B cell (primary cell): ENCODE measurements around the gene CDKAL1. TPM values are rescaled to one million over a fixed set of nuclear protein-coding genes. Genes with fewer than 3 reads are reported as not detected.

Experiments used
- ATAC-seq: fragments of 200-7000 bp; cut with Tn5 transposase; one replicate; pipeline ENCODE4 v1.10.0; 2021; ENCODE audit warnings: low read depth, mild to moderate bottlenecking, moderate number of reproducible peaks, moderate library complexity
- CTCF ChIA-PET: fragments of 350-600 bp; sonication (Branson Sonifier 250); formaldehyde crosslinking; loops from one replicate; lab custom pipeline; 2021; ENCODE audit warnings: antibody characterized with exemption, inconsistent platforms; lab: Charles Lee
- POLR2A ChIA-PET: fragments of 350-600 bp; sonication (Branson Sonifier 250); formaldehyde crosslinking; loops from one replicate; lab custom pipeline; 2021; ENCODE audit warnings: antibody characterized with exemption; lab: Charles Lee
- DNase-seq: peaks from one replicate; pipeline ENCODE4 v3.0.0; 2013
- H2AFZ ChIP-seq: 2 replicates; pipeline ENCODE4 v1.6.1; 2012; ENCODE audit warnings: mild to moderate bottlenecking, low read depth, low read length; ENCODE audit not compliant: insufficient read depth, poor library complexity, severe bottlenecking
- H3K27ac ChIP-seq, 2 donors: 1 replicate in 1 of 2; 2 replicates in 1 of 2; pipeline ENCODE4 v1.5.1; 2012 to 2013; ENCODE audit warnings: low read length in 2 of 2, mild to moderate bottlenecking in 2 of 2, moderate library complexity in 1 of 2
- H3K27me3 ChIP-seq, 4 experiments: fragments of 200-600 bp in 1 of 4; sonication (generic) in 1 of 4; replicated peaks in 1 of 4; 1 replicate in 2 of 4; 2 replicates in 2 of 4; pipeline versions ENCODE4 v1.6.1 to v1.7.0; 2013 to 2016; ENCODE audit warnings: low read length in 3 of 4, mild to moderate bottlenecking in 2 of 4, mixed read lengths in 1 of 4, moderate library complexity in 1 of 4; ENCODE audit not compliant: insufficient read depth in 4 of 4, control insufficient read depth in 3 of 4; ENCODE audit errors: control extremely low read depth in 1 of 4
- H3K36me3 ChIP-seq, 2 experiments: replicated peaks in 1 of 2; 1 replicate in 1 of 2; 2 replicates in 1 of 2; pipeline versions ENCODE4 v1.6.1 to v1.7.1; 2013; ENCODE audit warnings: low read length in 1 of 2; ENCODE audit not compliant: insufficient read depth in 2 of 2, control insufficient read depth in 1 of 2; ENCODE audit errors: control extremely low read depth in 1 of 2, extremely low read depth in 1 of 2
- H3K4me1 ChIP-seq, 2 donors: fragments of 200-600 bp in 1 of 2; sonication (generic) in 1 of 2; 1 replicate in 1 of 2; 2 replicates in 1 of 2; pipeline versions ENCODE4 v1.5.1 to v1.6.1; 2013 to 2017; ENCODE audit warnings: low read length in 2 of 2; ENCODE audit not compliant: control insufficient read depth in 2 of 2, insufficient read depth in 2 of 2
- H3K4me2 ChIP-seq: replicated peaks from 2 replicates; pipeline ENCODE3; 2012; ENCODE audit warnings: mild to moderate bottlenecking, low read depth, low read length; ENCODE audit not compliant: poor library complexity, severe bottlenecking
- H3K4me3 ChIP-seq, 5 experiments: fragments of 200-600 bp in 1 of 5; sonication (generic) in 1 of 5; 1 replicate in 3 of 5; 2 replicates in 2 of 5; pipeline versions ENCODE4 v1.5.1 to v1.7.0; 2011 to 2016; ENCODE audit warnings: low read length in 4 of 5, mild to moderate bottlenecking in 4 of 5, low read depth in 2 of 5, control low read depth in 1 of 5, moderate library complexity in 1 of 5; ENCODE audit not compliant: insufficient read depth in 1 of 5; ENCODE audit errors: control extremely low read depth in 1 of 5, extremely low read depth in 1 of 5
- H3K79me2 ChIP-seq: fragments of 200-600 bp; sonication (generic); one replicate; pipeline ENCODE4 v1.6.0; 2016; ENCODE audit warnings: low read length; ENCODE audit not compliant: control insufficient read depth, insufficient read depth
- H3K9ac ChIP-seq: fragments of 200-600 bp; sonication (generic); 2 replicates; pipeline ENCODE4 v1.6.1; 2017; ENCODE audit warnings: mild to moderate bottlenecking, low read length, moderate library complexity
- H3K9me3 ChIP-seq, 3 donors: one replicate each; pipeline versions ENCODE4 v1.6.1 to v1.7.1; 2013; ENCODE audit warnings: low read length in 2 of 3; ENCODE audit not compliant: control insufficient read depth in 2 of 3, insufficient read depth in 1 of 3; ENCODE audit errors: control extremely low read depth in 1 of 3
- H4K20me1 ChIP-seq: 2 replicates; pipeline ENCODE4 v1.6.0; 2012; ENCODE audit warnings: mild to moderate bottlenecking, low read length; ENCODE audit not compliant: insufficient read depth, control insufficient read depth, poor library complexity, severe bottlenecking
- H3K27ac Mint-ChIP-seq: one replicate; pipeline ENCODE4 v1.8.0; 2021; ENCODE audit warnings: mixed read lengths
- H3K27me3 Mint-ChIP-seq: one replicate; pipeline ENCODE4 v1.8.0; 2021; ENCODE audit warnings: mixed read lengths
- H3K4me1 Mint-ChIP-seq: one replicate; pipeline ENCODE4 v1.8.0; 2021; ENCODE audit warnings: mixed read lengths
- H3K4me3 Mint-ChIP-seq: one replicate; pipeline ENCODE4 v1.8.0; 2021; ENCODE audit warnings: mixed read lengths
- H3K9me3 Mint-ChIP-seq: one replicate; pipeline ENCODE4 v1.8.0; 2022; ENCODE audit warnings: mixed read lengths; ENCODE audit not compliant: insufficient read depth
- CTCF ChIP-seq: fragments of 200-600 bp; IDR thresholded peaks from one replicate; pipeline ENCODE4 v1.8.0; 2022; ENCODE audit warnings: antibody characterized with exemption, mild to moderate bottlenecking
- EZH2 ChIP-seq: IDR thresholded peaks from 2 replicates; pipeline ENCODE4 v1.6.1; 2012; ENCODE audit warnings: borderline replicate concordance, low read depth, mild to moderate bottlenecking, moderate library complexity, low read length; ENCODE audit not compliant: insufficient read depth, poor library complexity, severe bottlenecking
- WGBS: methylation state at CpG from one replicate; pipeline ENCODE4 v1.1.5; 2013; ENCODE audit warnings: missing lambda C conversion rate; ENCODE audit not compliant: insufficient coverage; 5-methylcytosine and 5-hydroxymethylcytosine counted together
- intact Hi-C: fragments of 100-400 bp; cut with micrococcal nuclease; formaldehyde crosslinking; loops from one replicate; pipeline ENCODE4 v1.10.0; 2022
- polyA plus RNA-seq: library from polyadenylated mRNA; depleted of rRNA; stranded (reverse); fragments of >200 nt; gene quantifications from 2 replicates; pipeline ENCODE4 v1.2.3, GENCODE V29; 2012
- total RNA-seq, 2 donors: library from RNA; stranded (reverse); fragments of 120-200 nt in 1 of 2; gene quantifications; 1 replicate in 1 of 2; 2 replicates in 1 of 2; pipeline versions ENCODE4 v1.2.3 to v1.2.4, GENCODE V29; 2013 to 2022

The CDKAL1 gene
- total and polyA plus RNA-seq, 2 donors (not counting 1 experiment from before 2014, with no cell fraction given), result 6.1 to 33.3 TPM

DNA sequence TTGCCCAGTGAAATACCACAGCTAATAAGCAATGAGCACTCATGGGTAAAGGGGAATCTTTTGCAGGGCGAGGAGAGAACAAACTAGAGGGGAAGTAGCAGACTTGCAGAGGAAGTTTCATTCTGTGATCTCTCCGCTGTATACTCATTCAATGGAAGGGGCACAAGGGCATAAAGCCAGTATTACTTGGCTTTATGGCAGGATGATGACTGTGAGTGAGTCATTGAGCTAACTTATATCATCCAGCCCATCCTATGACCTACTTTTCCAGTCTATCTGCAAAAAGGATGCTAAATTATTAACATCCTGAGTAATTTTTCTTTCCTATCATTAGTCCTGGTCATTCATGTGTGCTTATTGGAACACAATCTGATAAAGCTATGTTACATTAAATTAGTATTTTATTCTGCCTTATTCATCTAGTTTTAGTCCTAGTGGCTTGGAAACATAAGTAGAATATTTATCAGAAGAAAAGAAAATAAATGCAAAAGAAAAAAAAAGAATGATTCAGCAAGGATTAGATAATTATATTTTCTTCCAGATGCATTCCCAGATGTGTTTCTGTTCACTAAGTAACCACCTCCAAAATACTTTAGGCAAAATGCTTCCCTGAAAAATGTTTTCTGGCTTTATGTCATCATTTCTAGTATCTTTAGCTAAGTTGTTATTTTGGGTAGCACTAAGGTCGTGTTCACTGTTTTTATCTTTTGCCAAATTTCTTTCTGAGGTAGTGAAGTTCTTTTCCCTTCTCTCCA is 471.7 kb downstream of the CDKAL1 start:
- no peak for TF ChIP-seq CTCF
- TF ChIP-seq EZH2, result no peak
- WGBS, result no CpG with 5 or more reads among the region's 3 CpGs

GRCh38 chr6:21019614-21020013 is 485.4 kb downstream of the CDKAL1 start:
- H3K4me3 Mint-ChIP-seq, result no peak overlapping the region
- Histone ChIP-seq H3K27ac (no peak overlapping the region), H3K36me3 (no peaks in the 10 kb centered on the region), H3K4me3 (no peak overlapping the region), H3K27me3 (no peaks in the 10 kb centered on the region), H3K4me2 (no peak overlapping the region), H4K20me1 (no peaks in the 10 kb centered on the region), H3K9me3 (no peaks in the 10 kb centered on the region), H3K79me2 (no peaks in the 10 kb centered on the region), H3K4me1 (peaks cover 14 to 18% of the 10 kb centered on the region in 2 donors), H3K9ac (no peak overlapping the region), H2AFZ (no peak overlapping the region)
- no peak for ATAC-seq
- intact Hi-C loops, result no loop called here
- peaks cover 19% of the 10 kb centered on the region for H3K4me1 Mint-ChIP-seq
- TF ChIP-seq CTCF (no peak), EZH2 (no peak)
- WGBS, result no CpG with 5 or more reads among the region's 2 CpGs
- no peaks in the 10 kb centered on the region for H3K9me3 Mint-ChIP-seq
- H3K27me3 Mint-ChIP-seq, result no peaks in the 10 kb centered on the region
- H3K27ac Mint-ChIP-seq, result no peak overlapping the region
- ChIA-PET CTCF (no interaction called here), POLR2A (no interaction called here)
- no peak for DNase-seq

More for the DNA sequence above, 471.7 kb downstream of the CDKAL1 start:
- Histone ChIP-seq H3K79me2 (no peaks in the 10 kb centered on the region), H2AFZ (no peak overlapping the region), H4K20me1 (no peaks in the 10 kb centered on the region), H3K4me3 (no peak overlapping the region), H3K27ac (no peak overlapping the region), H3K4me1 (peaks cover 21 to 28% of the 10 kb centered on the region in 2 donors), H3K27me3 (no peaks in the 10 kb centered on the region), H3K36me3 (peaks cover 0 to 7% of the 10 kb centered on the region in 2 experiments), H3K9ac (peak overlapping the region; percentile 16), H3K9me3 (no peaks in the 10 kb centered on the region), H3K4me2 (peak overlapping the region; percentile 50)
- H3K27ac Mint-ChIP-seq, result no peak overlapping the region
- peaks cover 27% of the 10 kb centered on the region for H3K4me1 Mint-ChIP-seq
- peak; percentile 43 for DNase-seq
- ChIA-PET POLR2A (no interaction called here), CTCF (interaction anchor here (0.6 kb wide), 1 partner anchor 65 kb away, joined by 3 read pairs; no protein-coding TSS in a partner anchor)
- H3K27me3 Mint-ChIP-seq, result no peaks in the 10 kb centered on the region
- H3K4me3 Mint-ChIP-seq, result peak overlapping the region; percentile 2
- peak; percentile 56 for ATAC-seq
- intact Hi-C loops, result no loop called here
- no peaks in the 10 kb centered on the region for H3K9me3 Mint-ChIP-seq
